ENCODE results near the gene KLC4. TPM values are rescaled to one million over a fixed set of nuclear protein-coding genes. Genes with fewer than 3 reads are reported as not detected.

The KLC4 gene
- total and polyA plus RNA-seq, 2 donors from 2014 or later = 33.7 to 39.0 TPM

DNA sequence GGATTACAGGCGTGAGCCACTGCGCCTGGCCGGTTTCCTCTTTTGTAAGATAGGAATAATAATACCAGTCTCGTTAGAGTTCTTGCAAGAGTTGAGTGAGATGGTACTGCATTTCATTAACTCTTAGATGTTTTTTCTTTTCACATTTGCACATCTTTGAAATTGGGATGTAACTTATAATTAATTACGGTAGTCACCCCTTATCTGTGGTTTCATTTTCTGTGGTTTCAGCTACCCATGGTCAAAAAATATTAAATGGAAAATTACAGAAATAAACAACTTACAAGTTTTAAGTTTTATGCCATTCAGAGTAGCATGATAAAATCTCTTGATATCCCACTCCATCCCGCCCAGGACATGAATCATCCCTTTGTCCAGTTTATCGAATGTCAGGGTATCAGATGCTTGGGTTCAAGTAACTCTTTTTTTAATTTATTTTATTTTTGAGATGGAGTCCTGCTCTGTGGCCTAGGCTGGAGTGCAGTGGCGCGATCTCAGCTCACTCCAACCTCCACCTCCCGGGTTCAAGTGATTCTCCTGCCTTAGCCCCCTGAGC, 32.1 kb downstream of the KLC4 start:
- DNase-seq (peak in 1 of 5 donors; percentile 37), FAIRE-seq (no peak)
- H3K27me3 ChIP-seq (ENCODE audit: control insufficient read depth, insufficient read depth, low read length) = no peaks in the 10 kb centered on the region
- H3K9me3 ChIP-seq (ENCODE audit: control insufficient read depth in 2 of 3, insufficient read depth in 1 of 3, low read length in 3 of 3) = no peaks in the 10 kb centered on the region
- H3K4me3 ChIP-seq (ENCODE audit: low read length in 3 of 3) = no peak overlapping the region
- TF ChIP-seq, protein P1, sequence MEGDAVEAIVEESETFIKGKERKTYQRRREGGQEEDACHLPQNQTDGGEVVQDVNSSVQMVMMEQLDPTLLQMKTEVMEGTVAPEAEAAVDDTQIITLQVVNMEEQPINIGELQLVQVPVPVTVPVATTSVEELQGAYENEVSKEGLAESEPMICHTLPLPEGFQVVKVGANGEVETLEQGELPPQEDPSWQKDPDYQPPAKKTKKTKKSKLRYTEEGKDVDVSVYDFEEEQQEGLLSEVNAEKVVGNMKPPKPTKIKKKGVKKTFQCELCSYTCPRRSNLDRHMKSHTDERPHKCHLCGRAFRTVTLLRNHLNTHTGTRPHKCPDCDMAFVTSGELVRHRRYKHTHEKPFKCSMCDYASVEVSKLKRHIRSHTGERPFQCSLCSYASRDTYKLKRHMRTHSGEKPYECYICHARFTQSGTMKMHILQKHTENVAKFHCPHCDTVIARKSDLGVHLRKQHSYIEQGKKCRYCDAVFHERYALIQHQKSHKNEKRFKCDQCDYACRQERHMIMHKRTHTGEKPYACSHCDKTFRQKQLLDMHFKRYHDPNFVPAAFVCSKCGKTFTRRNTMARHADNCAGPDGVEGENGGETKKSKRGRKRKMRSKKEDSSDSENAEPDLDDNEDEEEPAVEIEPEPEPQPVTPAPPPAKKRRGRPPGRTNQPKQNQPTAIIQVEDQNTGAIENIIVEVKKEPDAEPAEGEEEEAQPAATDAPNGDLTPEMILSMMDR (IDR thresholded peaks at IDR 0.05; ENCODE audit: borderline replicate concordance, extremely low read depth, insufficient read depth) = no peak
- H3K4me1 ChIP-seq (ENCODE audit: control insufficient read depth in 2 of 3, insufficient read depth in 2 of 3, low read depth in 1 of 3, low read length in 3 of 3) = peaks cover 11 to 15% (median 11%) of the 10 kb centered on the region in 3 donors
- no peaks in the 10 kb centered on the region for H3K36me3 ChIP-seq (ENCODE audit: control insufficient read depth in 2 of 3, insufficient read depth in 3 of 3, low read length in 3 of 3)
- intact Hi-C loops (cut with DNase I) = no loop called here
- no peak overlapping the region for H3K9ac ChIP-seq (ENCODE audit: low read length in 3 of 3)
- no peak overlapping the region for H3K27ac ChIP-seq (ENCODE audit: low read depth in 2 of 2, low read length in 2 of 2)

DNA sequence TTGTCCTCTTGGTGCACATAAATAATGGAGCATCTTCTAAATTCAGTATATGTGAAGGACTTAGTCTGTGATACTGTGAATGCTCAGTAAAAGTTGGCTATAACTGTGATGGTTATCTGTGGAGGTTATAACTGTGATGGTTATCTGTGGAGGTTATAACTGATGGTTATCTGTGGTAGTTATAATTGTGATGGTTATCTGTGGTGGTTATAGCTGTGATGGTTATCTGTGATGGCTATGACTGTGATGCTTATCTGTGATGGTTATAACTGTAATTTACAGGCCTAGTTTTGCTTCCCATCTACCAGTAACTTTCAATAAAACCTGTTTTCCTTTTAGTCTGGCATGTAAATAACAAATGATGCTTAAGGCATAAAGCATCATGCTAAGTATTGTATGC, 33.2 kb downstream of the KLC4 start:
- no peak for DNase-seq
- H3K27me3 ChIP-seq (ENCODE audit: control insufficient read depth, insufficient read depth, low read length) = no peaks in the 10 kb centered on the region
- H3K4me1 ChIP-seq (ENCODE audit: control insufficient read depth in 2 of 3, insufficient read depth in 2 of 3, low read depth in 1 of 3, low read length in 3 of 3) = peaks cover 16 to 17% (median 16%) of the 10 kb centered on the region in 3 donors
- intact Hi-C loops (cut with DNase I) = no loop called here
- H3K36me3 ChIP-seq (ENCODE audit: control insufficient read depth in 2 of 3, insufficient read depth in 3 of 3, low read length in 3 of 3) = no peaks in the 10 kb centered on the region
- H3K9me3 ChIP-seq (ENCODE audit: control insufficient read depth in 2 of 3, insufficient read depth in 1 of 3, low read length in 3 of 3) = no peaks in the 10 kb centered on the region
- no peak overlapping the region for H3K27ac ChIP-seq (ENCODE audit: low read depth in 2 of 2, low read length in 2 of 2)
- no peak for FAIRE-seq
- TF ChIP-seq, protein P1 (IDR thresholded peaks at IDR 0.05; ENCODE audit: borderline replicate concordance, extremely low read depth, insufficient read depth) = no peak
- no peak overlapping the region for H3K9ac ChIP-seq (ENCODE audit: low read length in 3 of 3)
- H3K4me3 ChIP-seq (ENCODE audit: low read length in 3 of 3) = no peak overlapping the region

DNA sequence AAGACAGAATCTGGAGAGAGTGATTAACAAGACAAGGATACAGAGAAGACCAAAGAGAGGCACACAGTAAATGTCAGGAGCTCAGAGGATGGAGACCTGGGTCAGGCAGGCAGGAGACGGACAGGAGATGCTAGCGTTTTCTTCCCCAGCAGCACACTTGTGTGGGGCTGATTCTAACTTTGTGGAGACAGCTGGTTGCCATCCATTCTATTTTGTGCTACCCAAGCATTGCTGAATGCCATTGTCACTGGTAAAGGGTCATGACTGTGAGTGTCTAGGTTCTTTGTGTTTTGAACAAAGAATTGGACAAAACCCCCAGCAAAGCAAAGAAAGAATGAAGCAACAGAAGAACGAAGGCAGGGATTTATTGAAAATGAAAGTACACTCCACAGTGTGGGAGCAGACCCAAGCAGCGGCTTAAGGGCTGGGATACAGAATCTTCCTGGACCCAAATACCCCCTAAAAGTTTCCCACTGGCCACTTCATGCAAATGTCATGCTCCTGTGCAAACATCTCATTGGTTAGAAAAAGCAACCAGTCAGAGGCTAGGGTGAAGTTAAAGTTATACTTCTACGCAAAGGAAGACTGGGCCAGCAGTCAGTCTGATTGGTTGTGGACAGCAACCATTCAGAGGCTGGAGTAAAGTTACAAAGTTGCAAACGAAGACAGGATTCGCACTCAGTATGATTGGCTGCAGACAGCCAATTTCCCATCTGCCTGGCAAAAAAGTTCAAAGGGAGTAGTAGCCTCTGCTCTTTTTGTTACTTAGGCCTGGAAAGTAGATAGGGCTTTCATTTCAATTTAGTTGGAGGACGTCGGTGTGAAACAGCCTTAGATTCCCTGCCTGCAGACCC, 34.2 kb downstream of the KLC4 start:
- FAIRE-seq (no peak), DNase-seq (peak in 1 of 5 donors; percentile 32)
- TF ChIP-seq, protein P1 (IDR thresholded peaks at IDR 0.05; ENCODE audit: borderline replicate concordance, extremely low read depth, insufficient read depth) = no peak
- H3K36me3 ChIP-seq (ENCODE audit: control insufficient read depth in 2 of 3, insufficient read depth in 3 of 3, low read length in 3 of 3) = no peaks in the 10 kb centered on the region
- peak overlapping the region in 1 of 2 donors; percentile 24 for H3K27ac ChIP-seq (ENCODE audit: low read depth in 2 of 2, low read length in 2 of 2)
- peak overlapping the region in 2 of 3 donors; percentile 0 to 12 for H3K9ac ChIP-seq (ENCODE audit: low read length in 3 of 3)
- intact Hi-C loops (cut with DNase I) = no loop called here
- H3K4me3 ChIP-seq (ENCODE audit: low read length in 3 of 3) = peak overlapping the region in 2 of 3 donors; percentile 40 to 63
- H3K9me3 ChIP-seq (ENCODE audit: control insufficient read depth in 2 of 3, insufficient read depth in 1 of 3, low read length in 3 of 3) = no peaks in the 10 kb centered on the region
- no peaks in the 10 kb centered on the region for H3K27me3 ChIP-seq (ENCODE audit: control insufficient read depth, insufficient read depth, low read length)
- peaks cover 20% of the 10 kb centered on the region in 3 donors for H3K4me1 ChIP-seq (ENCODE audit: control insufficient read depth in 2 of 3, insufficient read depth in 2 of 3, low read depth in 1 of 3, low read length in 3 of 3)

Measured in kidney (tissue), 14 donors.